Measurements from ENCODE around the gene F11. TPM values are rescaled to one million over a fixed set of nuclear protein-coding genes. Genes with fewer than 3 reads are reported as not detected.
"Not testable (repeated sequence)": the region's sequence is repeated elsewhere in the genome, so short reads cannot be mapped to it uniquely, and the experiment has no call there.

Gene F11
- total and polyA plus RNA-seq, 10 donors, result 0.20 to 2.2 TPM; not detected in 8

- Histone ChIP-seq H3K4me1 (no peaks in the 10 kb centered on the region), H3K4me3 (no peak overlapping the region), H3K27me3 (replicated peaks in 1 of 7) (peaks cover 0 to 56% (median 0%) of the 10 kb centered on the region in 7 donors), H3K27ac (no peak overlapping the region), H3K36me3 (no peaks in the 10 kb centered on the region), H3K9me3 (no peaks in the 10 kb centered on the region)
- no peak for DNase-seq
- TF ChIP-seq POLR2A (IDR thresholded peaks at IDR 0.05), result no peak
- TF ChIP-seq POLR2AphosphoS5 (IDR thresholded peaks at IDR 0.05), result no peak
- TF ChIP-seq, protein P1, sequence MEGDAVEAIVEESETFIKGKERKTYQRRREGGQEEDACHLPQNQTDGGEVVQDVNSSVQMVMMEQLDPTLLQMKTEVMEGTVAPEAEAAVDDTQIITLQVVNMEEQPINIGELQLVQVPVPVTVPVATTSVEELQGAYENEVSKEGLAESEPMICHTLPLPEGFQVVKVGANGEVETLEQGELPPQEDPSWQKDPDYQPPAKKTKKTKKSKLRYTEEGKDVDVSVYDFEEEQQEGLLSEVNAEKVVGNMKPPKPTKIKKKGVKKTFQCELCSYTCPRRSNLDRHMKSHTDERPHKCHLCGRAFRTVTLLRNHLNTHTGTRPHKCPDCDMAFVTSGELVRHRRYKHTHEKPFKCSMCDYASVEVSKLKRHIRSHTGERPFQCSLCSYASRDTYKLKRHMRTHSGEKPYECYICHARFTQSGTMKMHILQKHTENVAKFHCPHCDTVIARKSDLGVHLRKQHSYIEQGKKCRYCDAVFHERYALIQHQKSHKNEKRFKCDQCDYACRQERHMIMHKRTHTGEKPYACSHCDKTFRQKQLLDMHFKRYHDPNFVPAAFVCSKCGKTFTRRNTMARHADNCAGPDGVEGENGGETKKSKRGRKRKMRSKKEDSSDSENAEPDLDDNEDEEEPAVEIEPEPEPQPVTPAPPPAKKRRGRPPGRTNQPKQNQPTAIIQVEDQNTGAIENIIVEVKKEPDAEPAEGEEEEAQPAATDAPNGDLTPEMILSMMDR (IDR thresholded peaks at IDR 0.05 in 8 of 11, conservative IDR thresholded peaks at IDR 0.05 in 3 of 11), result no peak
- 52 to 73% (median 63%) methylated on average over 3 of the region's 3 CpGs for WGBS, 5 donors
- intact Hi-C loops (cut with DNase I; ENCODE audit: low total_unique reads), result no loop called here
These were observed 41.9 kb downstream of the F11 start for GRCh38 chr4:186307916-186308315.

DNA sequence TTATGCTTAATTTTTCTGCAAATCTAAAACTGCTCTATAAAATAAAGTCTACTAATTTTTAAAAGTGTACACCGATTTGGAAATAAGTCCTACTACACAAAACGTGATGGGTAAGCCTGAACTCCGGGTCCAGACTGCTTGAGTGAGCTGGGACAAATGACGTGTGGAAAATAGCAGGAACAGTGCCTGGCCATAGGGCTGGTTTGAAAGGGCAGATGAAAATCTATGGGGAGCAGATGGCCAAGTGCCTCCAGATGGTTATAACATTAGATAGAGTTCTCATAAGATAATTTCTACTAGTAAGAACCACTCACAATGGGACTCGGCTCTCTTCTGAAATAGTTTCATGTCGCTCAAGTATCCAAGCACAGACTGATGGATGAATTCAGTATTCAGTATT is 52.5 kb downstream of the F11 start:
- H3K4me1 ChIP-seq, result no peaks in the 10 kb centered on the region
- H3K27me3 ChIP-seq (replicated peaks in 1 of 7), result peaks cover 0 to 6% (median 0%) of the 10 kb centered on the region in 7 donors
- H3K27ac ChIP-seq, result no peak overlapping the region
- DNase-seq, result no peak
- intact Hi-C loops (cut with DNase I; ENCODE audit: low total_unique reads), result no loop called here
- H3K36me3 ChIP-seq, result no peaks in the 10 kb centered on the region
- no peaks in the 10 kb centered on the region for H3K9me3 ChIP-seq
- 75 to 80% (median 75%) methylated on average over 6 of the region's 6 CpGs for WGBS, 5 donors
- H3K4me3 ChIP-seq, result no peak overlapping the region
- TF ChIP-seq POLR2A (IDR thresholded peaks at IDR 0.05) (no peak), POLR2AphosphoS5 (IDR thresholded peaks at IDR 0.05) (no peak)
- TF ChIP-seq, protein P1 (IDR thresholded peaks at IDR 0.05 in 8 of 11, conservative IDR thresholded peaks at IDR 0.05 in 3 of 11), result no peak

DNA sequence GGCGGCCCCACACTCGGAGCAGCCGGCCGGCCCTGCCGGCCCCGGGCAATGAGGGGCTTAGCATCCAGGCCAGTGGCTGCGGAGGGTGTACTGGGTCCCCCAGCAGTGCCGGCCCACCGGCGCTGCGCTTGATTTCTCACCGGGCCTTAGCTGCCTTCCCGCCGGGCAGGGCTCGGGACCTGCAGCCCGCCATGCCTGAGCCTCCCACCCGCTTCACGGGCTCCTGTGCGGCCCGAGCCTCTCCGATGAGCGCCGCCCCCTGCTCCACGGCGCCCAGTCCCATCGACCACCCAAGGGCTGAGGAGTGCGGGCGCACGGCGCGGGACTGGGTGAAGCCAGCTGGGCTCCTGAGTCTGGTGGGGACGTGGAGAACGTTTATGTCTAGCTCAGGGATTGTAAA is 58.7 kb downstream of the F11 start:
- H3K27ac ChIP-seq; intact Hi-C loops (cut with DNase I; ENCODE audit: low total_unique reads); H3K36me3 ChIP-seq; H3K4me1 ChIP-seq; H3K4me3 ChIP-seq; DNase-seq; H3K9me3 ChIP-seq; H3K27me3 ChIP-seq (replicated peaks in 1 of 7): not testable (repeated sequence)
- WGBS, 5 donors, result 81 to 96% (median 92%) methylated on average over 11 to 33 of the region's 33 CpGs

DNA sequence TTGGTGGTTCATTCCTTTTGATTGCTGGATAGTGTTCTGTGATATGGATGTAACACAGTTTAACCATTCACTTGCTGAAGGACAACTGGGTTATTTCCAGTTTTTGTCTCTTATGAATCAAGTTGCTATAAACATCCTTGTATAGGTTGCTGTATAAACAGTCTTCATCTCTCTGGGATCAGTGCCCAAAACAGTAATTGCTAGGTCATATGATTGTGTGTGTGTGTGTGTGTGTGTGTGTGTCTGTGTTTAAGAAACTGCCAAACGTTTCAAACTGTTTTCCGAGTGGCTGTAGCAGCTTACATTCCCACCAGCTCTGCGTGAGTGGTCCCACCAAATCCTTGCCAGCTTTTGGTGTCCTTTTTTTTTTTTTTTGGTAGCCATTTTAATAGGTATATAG is 60.4 kb downstream of the F11 start:
- 73 to 82% (median 78%) methylated on average over 3 of the region's 3 CpGs for WGBS, 5 donors
- H3K27me3 ChIP-seq (replicated peaks in 1 of 7), result no peaks in the 10 kb centered on the region
- H3K36me3 ChIP-seq, result no peaks in the 10 kb centered on the region
- H3K27ac ChIP-seq, result no peak overlapping the region
- DNase-seq, result no peak
- H3K9me3 ChIP-seq, result peaks cover 0 to 27% (median 10%) of the 10 kb centered on the region in 8 donors
- TF ChIP-seq POLR2A (IDR thresholded peaks at IDR 0.05) (no peak), POLR2AphosphoS5 (IDR thresholded peaks at IDR 0.05) (no peak)
- TF ChIP-seq, protein P1 (IDR thresholded peaks at IDR 0.05 in 8 of 11, conservative IDR thresholded peaks at IDR 0.05 in 3 of 11), result no peak
- no peaks in the 10 kb centered on the region for H3K4me1 ChIP-seq
- no peak overlapping the region for H3K4me3 ChIP-seq
- intact Hi-C loops (cut with DNase I; ENCODE audit: low total_unique reads), result no loop called here

DNA sequence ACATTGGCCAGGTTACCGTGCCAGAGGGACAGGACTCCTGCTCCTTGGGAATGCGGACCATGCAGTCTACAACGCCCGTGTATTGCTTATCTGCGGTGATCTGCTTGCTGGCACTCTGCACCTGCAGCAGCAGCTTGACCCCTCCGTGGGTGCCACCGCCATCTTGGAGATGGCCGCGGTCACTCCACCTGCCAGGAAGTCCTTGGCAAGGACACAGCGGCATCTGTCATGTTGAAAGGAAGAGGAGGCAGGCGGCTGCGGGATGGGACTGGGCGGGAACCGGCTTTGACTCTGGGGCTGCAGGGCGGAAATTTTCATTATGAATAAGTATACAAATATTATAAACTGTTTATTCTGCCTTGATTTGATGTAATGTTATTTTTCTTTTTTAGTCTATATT is 63.4 kb downstream of the F11 start:
- Histone ChIP-seq H3K9me3 (peaks cover 3 to 56% (median 39%) of the 10 kb centered on the region in 8 donors), H3K27me3 (replicated peaks in 1 of 7) (no peaks in the 10 kb centered on the region), H3K27ac (no peak overlapping the region), H3K36me3 (no peaks in the 10 kb centered on the region), H3K4me1 (no peaks in the 10 kb centered on the region), H3K4me3 (no peak overlapping the region)
- DNase-seq, result no peak
- intact Hi-C loops (cut with DNase I; ENCODE audit: low total_unique reads), result no loop called here
- TF ChIP-seq POLR2A (IDR thresholded peaks at IDR 0.05) (no peak), POLR2AphosphoS5 (IDR thresholded peaks at IDR 0.05) (no peak)
- TF ChIP-seq, protein P1 (IDR thresholded peaks at IDR 0.05 in 8 of 11, conservative IDR thresholded peaks at IDR 0.05 in 3 of 11), result no peak
- 94 to 96% (median 95%) methylated on average over 15 of the region's 15 CpGs for WGBS, 5 donors
